ENCODE results near the gene LUM.

LUM gene

GRCh38 chr12:91074154-91074709 is 37.1 kb downstream of the LUM start:
- no peak for DNase-seq (ENCODE audit: low read depth in 2 of 2)

GRCh38 chr12:91073426-91073825 is 37.9 kb downstream of the LUM start:
- no peak for DNase-seq (ENCODE audit: low read depth in 2 of 2)

- no peak for DNase-seq (ENCODE audit: low read depth in 2 of 2)
Measured at GRCh38 chr12:91072931-91073330, 38.4 kb downstream of the LUM start.

DNA sequence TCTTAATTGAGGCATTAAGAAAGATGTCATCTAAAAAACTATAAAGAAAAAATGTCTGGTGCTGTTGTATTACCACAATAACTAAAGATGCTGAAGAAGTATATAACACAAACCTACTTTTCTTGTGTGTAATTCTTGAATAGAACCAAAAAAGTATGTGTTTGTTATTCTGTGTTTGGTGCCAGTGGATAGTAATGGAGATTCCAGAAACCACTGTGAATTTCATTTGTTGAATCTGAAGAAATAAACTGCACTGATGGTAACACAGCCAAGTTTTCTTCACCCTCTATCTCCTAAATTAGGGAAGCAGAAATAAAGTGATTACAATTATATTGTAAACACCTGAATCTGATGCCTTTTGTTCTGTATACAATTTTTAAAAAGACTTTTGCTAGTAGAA is 40.4 kb downstream of the LUM start:
- DNase-seq (ENCODE audit: low read depth in 2 of 2): no peak

DNA sequence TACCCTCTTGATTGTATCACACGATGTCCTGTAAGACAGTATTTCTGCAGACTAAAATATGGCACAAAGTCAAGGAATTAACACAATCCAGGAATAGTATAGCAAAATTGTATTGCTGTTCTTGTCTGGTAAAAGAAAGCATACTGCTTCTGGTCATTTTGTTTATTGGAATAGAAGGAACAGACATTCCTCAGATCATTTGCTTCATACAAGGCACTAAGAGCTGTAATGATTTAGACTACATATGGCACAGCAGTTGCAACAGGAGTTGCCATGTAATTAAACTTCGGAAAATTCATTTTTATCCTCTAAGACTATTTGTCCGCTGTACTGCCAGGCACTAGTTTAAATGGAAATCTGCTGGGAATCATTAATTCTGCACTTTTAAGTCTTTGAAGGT is 45.9 kb downstream of the LUM start:
- DNase-seq (ENCODE audit: low read depth in 2 of 2): no peak

GRCh38 chr12:91064640-91065039 is 46.7 kb downstream of the LUM start:
- DNase-seq (ENCODE audit: low read depth in 2 of 2): no peak

- DNase-seq (ENCODE audit: low read depth in 2 of 2): no peak
Measured at GRCh38 chr12:91061091-91061490, 50.2 kb downstream of the LUM start.

DNA sequence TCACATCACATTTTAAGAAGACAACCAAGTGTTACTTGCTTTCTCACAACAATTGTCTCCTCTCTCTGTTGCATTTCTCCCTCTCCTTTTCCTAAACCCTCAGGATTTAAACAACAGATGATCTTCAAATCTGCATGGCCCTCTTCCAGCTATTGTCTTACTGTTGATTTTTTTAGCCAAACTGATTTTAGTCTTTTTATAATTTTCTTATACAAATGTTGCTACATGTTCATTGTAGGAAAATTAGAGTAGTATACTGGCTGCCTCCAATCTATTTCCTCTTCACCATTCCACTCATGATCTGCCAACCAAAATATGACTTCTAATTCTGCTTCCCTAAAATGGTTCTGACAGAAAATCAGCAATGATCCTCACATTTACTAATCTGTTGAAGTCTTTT is 52.1 kb downstream of the LUM start:
- no peak for DNase-seq (ENCODE audit: low read depth in 2 of 2)

GRCh38 chr12:91058786-91059185 is 52.5 kb downstream of the LUM start:
- DNase-seq (ENCODE audit: low read depth in 2 of 2): no peak

DNA sequence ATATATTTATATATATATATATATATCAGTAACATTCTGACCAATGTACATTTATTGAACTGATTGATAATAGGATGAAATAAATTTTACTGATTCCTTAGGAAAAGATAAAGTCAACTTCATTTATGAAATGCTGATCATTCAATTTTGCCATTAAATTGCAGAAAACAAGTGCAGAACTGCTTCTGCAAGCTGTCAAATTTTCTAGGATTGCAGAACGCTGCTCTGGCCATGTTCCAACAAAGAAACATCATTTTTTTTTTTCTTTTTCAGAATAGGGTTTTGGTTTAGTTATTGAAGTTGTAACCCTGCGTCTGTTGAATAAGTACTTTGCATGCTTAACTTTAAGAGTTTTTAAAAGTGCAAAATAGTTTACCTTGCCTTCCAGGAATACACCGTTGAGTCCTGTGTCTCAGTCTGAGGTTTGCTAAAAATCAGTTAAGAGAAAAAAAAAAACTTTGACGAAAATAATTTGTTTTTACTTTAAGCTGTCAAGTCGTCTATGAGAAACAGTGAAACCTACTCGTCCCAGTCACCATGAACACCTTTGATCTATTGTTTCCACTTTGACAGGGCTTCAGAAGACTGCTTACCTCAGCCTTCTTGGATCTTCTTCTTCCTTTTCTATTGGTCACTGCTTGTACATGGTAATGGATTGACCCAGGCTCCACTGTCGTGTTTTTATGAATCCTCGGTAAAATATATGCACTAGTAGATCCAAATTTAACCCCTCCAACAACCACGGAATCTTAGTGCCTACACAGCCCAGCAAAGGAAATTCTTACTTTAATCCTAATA is 53.7 kb downstream of the LUM start, which contains the start of gene KERA:
TSS of gene KERA (minus strand) at position 657 of the 798 bp plus-strand sequence. CDS start 1,743 bp downstream, outside the sequence.
- DNase-seq (ENCODE audit: low read depth in 2 of 2): no peak

DNA sequence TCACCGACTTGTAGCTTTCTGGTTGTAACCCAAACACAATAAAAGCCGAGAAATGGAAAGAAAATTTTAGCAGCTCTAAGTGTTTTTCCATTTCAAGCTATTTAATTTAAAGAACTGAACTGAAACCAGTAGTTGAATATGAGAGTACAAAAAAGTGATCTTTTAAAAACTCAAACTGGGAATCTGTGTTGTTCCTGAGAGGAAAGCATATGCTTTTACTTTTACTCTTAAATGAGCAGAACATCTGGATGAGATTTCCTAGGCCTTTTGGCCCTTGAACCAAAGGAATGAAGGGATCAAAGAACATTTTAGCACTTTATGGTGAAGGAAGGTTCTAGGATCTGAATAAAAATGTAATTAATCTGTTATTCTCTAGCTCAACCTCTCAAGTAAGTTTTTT is 54.8 kb downstream of the LUM start:
- DNase-seq (ENCODE audit: low read depth in 2 of 2): no peak

DNA sequence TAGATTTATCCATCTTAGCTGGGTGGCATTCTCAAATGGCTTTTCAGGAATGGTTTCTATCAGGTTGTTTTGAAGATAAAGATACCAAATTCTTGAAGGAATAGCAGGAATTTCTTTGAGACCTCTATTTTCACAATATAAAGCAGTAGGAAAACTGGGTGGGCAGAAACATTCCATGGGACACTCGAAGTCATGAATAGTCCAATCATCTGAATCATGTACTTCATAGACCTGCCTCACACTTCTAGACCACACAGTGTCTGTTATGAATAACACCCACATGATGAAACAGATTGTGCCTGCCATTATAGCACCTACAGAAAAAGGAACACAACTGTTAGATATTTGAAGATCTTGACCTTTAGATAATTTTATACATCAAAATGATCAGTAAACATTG is 55.3 kb downstream of the LUM start:
- DNase-seq (ENCODE audit: low read depth in 2 of 2): no peak

DNA sequence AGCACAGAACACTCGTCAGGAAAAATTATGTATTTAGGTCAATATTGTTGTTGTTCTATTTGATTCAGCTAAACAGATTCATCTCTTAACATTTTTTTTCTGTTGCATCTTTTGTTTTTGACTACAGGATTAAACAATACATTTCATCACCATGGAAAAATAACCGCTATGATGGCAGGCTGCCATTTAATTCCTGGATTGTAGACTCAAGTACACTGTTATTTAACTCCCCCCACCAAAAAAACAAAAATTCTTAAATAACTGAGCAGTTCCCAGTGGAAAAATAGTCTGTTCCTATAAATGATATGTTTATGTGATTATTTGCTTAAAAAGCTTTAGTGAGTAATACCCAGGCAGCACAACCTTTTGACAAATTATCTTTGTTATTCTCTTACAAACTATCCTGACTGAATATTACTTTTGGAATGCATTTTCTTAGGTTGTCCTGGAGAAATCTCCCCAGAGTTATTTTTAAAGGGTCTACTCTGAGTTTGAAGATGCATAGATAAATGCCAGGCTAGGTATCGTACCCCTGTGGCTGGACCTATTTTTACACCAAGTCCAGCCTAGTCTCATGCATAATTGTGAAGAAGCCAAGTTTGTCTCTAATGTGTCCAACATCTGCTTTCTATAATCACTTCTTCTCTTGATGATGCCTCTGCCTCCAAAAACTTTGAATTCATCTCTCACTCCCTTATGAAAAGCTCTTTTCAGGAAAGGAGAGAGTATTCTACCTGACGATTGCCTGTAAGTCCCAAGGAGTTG is 57.2 kb downstream of the LUM start:
- DNase-seq (ENCODE audit: low read depth in 2 of 2): no peak
